Smooth muscle cell (in vitro differentiated cells): ENCODE results near the gene CUL7. TPM values are rescaled to one million over a fixed set of nuclear protein-coding genes. Genes with fewer than 3 reads are reported as not detected.
A peak's percentile ranks its signal among the peaks of the same experiment; 100 is the strongest.

ENCODE experiments used
- DNase-seq: peaks from one replicate; lab custom pipeline; 2025; ENCODE audit not compliant: unreplicated experiment; lab: John Stamatoyannopoulos, UW
- H2AFZ ChIP-seq: fragments of 200-600 bp; sonication (generic); 2 replicates; pipeline ENCODE4 v1.6.0; 2016; ENCODE audit warnings: antibody characterized with exemption, low read depth, mild to moderate bottlenecking
- H3F3A ChIP-seq: fragments of 200-600 bp; sonication (generic); 2 replicates; pipeline ENCODE4 v1.6.0; 2017; ENCODE audit warnings: antibody characterized with exemption, low read depth
- H3K27ac ChIP-seq: fragments of 200-600 bp; sonication (generic); 2 replicates; pipeline ENCODE4 v1.5.1; 2016; ENCODE audit warnings: low read depth, mild to moderate bottlenecking
- H3K27me3 ChIP-seq: fragments of 200-600 bp; sonication (generic); 2 replicates; pipeline ENCODE4 v1.6.1; 2016; ENCODE audit warnings: low read depth, mild to moderate bottlenecking
- H3K36me3 ChIP-seq: fragments of 200-600 bp; sonication (generic); 2 replicates; pipeline ENCODE4 v1.5.1; 2016; ENCODE audit warnings: low read depth
- H3K4me1 ChIP-seq: fragments of 200-600 bp; sonication (generic); 2 replicates; pipeline ENCODE4 v1.5.1; 2016; ENCODE audit warnings: low read depth
- H3K4me2 ChIP-seq: fragments of 200-600 bp; sonication (generic); 2 replicates; pipeline ENCODE4 v1.6.0; 2016; ENCODE audit warnings: mild to moderate bottlenecking
- H3K4me3 ChIP-seq: fragments of 200-600 bp; sonication (generic); 2 replicates; pipeline ENCODE4 v1.5.1; 2016; ENCODE audit warnings: mild to moderate bottlenecking
- H3K79me2 ChIP-seq: fragments of 200-600 bp; sonication (generic); 2 replicates; pipeline ENCODE4 v1.6.0; 2016; ENCODE audit warnings: low read depth, mild to moderate bottlenecking
- H3K9ac ChIP-seq: fragments of 200-600 bp; sonication (generic); 2 replicates; pipeline ENCODE4 v1.6.0; 2016; ENCODE audit warnings: low read depth
- H3K9me3 ChIP-seq: fragments of 200-600 bp; sonication (generic); replicated peaks from 2 replicates; pipeline ENCODE4 v1.5.1; 2016; ENCODE audit warnings: low read depth
- H4K20me1 ChIP-seq: fragments of 200-600 bp; sonication (generic); 2 replicates; pipeline ENCODE4 v1.6.0; 2016; ENCODE audit warnings: low read depth
- CTCF ChIP-seq: fragments of 200-600 bp; sonication (generic); IDR thresholded peaks from 2 replicates; pipeline ENCODE4 v1.5.1; 2017; ENCODE audit warnings: borderline replicate concordance, mild to moderate bottlenecking, antibody characterized with exemption; ENCODE audit not compliant: insufficient read depth, poor library complexity, severe bottlenecking
- WGBS: methylation state at CpG from one replicate; pipeline ENCODE4 v1.1.7; 2016; ENCODE audit warnings: low lambda C conversion rate; 5-methylcytosine and 5-hydroxymethylcytosine counted together
- polyA plus RNA-seq: library from polyadenylated mRNA; unstranded; fragments of >200 nt; fragmentation: Nextera tagmentation; extraction: Ambion mirVana; gene quantifications from 2 replicates; pipeline ENCODE4 v1.2.1, GENCODE V29; 2016
- total RNA-seq: library from RNA; depleted of rRNA; stranded (reverse); fragments of >200 nt; gene quantifications from 2 replicates; pipeline ENCODE4 v1.2.3, GENCODE V29; 2014

Gene CUL7
- total and polyA plus RNA-seq, 2 experiments from 2014 or later = 36.9 to 49.6 TPM

GRCh38 chr6:43089874-43090558 lies 36.4 kb upstream of the CUL7 start:
- H3K9me3 ChIP-seq = no peaks in the 10 kb centered on the region
- no peaks in the 10 kb centered on the region for H3K36me3 ChIP-seq
- H3K27ac ChIP-seq = peak overlapping the region; percentile 84
- WGBS = 23% methylated on average over 8 of the region's 8 CpGs
- H4K20me1 ChIP-seq = peaks cover 98% of the 10 kb centered on the region
- no peaks in the 10 kb centered on the region for H3K27me3 ChIP-seq
- peaks cover 47% of the 10 kb centered on the region for H3K4me1 ChIP-seq
- peak overlapping the region; percentile 69 for H3K4me2 ChIP-seq
- peaks cover 45% of the 10 kb centered on the region for H3F3A ChIP-seq
- no peak for DNase-seq
- no peak overlapping the region for H2AFZ ChIP-seq
- no peak overlapping the region for H3K4me3 ChIP-seq
- H3K79me2 ChIP-seq = peaks cover 100% of the 10 kb centered on the region
- H3K9ac ChIP-seq = peak overlapping the region; percentile 37
- no peak for TF ChIP-seq CTCF

GRCh38 chr6:43089467-43089866 lies 35.8 kb upstream of the CUL7 start:
- Histone ChIP-seq H2AFZ (no peak overlapping the region), H3K9me3 (no peaks in the 10 kb centered on the region), H3K9ac (peak overlapping the region; percentile 37), H3K4me1 (peaks cover 47% of the 10 kb centered on the region), H3K4me3 (no peak overlapping the region), H4K20me1 (peaks cover 100% of the 10 kb centered on the region), H3K27ac (peak overlapping the region; percentile 84), H3K4me2 (peak overlapping the region; percentile 69), H3K27me3 (no peaks in the 10 kb centered on the region), H3K36me3 (no peaks in the 10 kb centered on the region), H3F3A (peaks cover 45% of the 10 kb centered on the region), H3K79me2 (peaks cover 100% of the 10 kb centered on the region)
- 21% methylated on average over 4 of the region's 4 CpGs for WGBS
- no peak for DNase-seq
- TF ChIP-seq CTCF = no peak

GRCh38 chr6:43088654-43089056 lies 35.0 kb upstream of the CUL7 start:
- H4K20me1 ChIP-seq = peaks cover 100% of the 10 kb centered on the region
- peaks cover 100% of the 10 kb centered on the region for H3K79me2 ChIP-seq
- H3K4me1 ChIP-seq = peaks cover 43% of the 10 kb centered on the region
- peak overlapping the region; percentile 37 for H3K9ac ChIP-seq
- peaks cover 40% of the 10 kb centered on the region for H3F3A ChIP-seq
- no peak for DNase-seq
- no peaks in the 10 kb centered on the region for H3K36me3 ChIP-seq
- 58% methylated on average over 4 of the region's 4 CpGs for WGBS
- H3K27me3 ChIP-seq = no peaks in the 10 kb centered on the region
- H2AFZ ChIP-seq = no peak overlapping the region
- no peak overlapping the region for H3K4me3 ChIP-seq
- no peaks in the 10 kb centered on the region for H3K9me3 ChIP-seq
- TF ChIP-seq CTCF = no peak
- peak overlapping the region; percentile 84 for H3K27ac ChIP-seq
- H3K4me2 ChIP-seq = peak overlapping the region; percentile 69
